OCI-LY3 (cell line): ENCODE measurements around the gene WDR31.

Experiments
- EZH2phosphoT487 ChIP-seq: fragments of 200-600 bp; shearing (Covaris generic); IDR thresholded peaks from 2 replicates; pipeline ENCODE4 v1.6.1; 2018; ENCODE audit warnings: antibody characterized with exemption, mixed run types, low read depth
- TF ChIP-seq, protein P1 (sequence below): fragments of 200-600, 300-600 bp; sonication (generic); IDR thresholded peaks from 2 replicates; pipeline ENCODE4 v1.5.1; 2014; ENCODE audit warnings: antibody characterized with exemption, low read length, low read depth

- TF ChIP-seq, protein P1, sequence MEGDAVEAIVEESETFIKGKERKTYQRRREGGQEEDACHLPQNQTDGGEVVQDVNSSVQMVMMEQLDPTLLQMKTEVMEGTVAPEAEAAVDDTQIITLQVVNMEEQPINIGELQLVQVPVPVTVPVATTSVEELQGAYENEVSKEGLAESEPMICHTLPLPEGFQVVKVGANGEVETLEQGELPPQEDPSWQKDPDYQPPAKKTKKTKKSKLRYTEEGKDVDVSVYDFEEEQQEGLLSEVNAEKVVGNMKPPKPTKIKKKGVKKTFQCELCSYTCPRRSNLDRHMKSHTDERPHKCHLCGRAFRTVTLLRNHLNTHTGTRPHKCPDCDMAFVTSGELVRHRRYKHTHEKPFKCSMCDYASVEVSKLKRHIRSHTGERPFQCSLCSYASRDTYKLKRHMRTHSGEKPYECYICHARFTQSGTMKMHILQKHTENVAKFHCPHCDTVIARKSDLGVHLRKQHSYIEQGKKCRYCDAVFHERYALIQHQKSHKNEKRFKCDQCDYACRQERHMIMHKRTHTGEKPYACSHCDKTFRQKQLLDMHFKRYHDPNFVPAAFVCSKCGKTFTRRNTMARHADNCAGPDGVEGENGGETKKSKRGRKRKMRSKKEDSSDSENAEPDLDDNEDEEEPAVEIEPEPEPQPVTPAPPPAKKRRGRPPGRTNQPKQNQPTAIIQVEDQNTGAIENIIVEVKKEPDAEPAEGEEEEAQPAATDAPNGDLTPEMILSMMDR: no peak
- no peak for TF ChIP-seq EZH2phosphoT487
Measured at GRCh38 chr9:113311961-113312360, 28.1 kb downstream of the WDR31 start.
